Left forelimb (tissue), 1 donor: ENCODE data around the gene TSPAN13.
"Not testable (repeated sequence)": the region's sequence is repeated elsewhere in the genome, so short reads cannot be mapped to it uniquely, and the experiment has no call there.

ENCODE experiments used
- DNase-seq: peaks from one replicate; pipeline ENCODE4 v3.0.0-alpha.2; 2018; ENCODE audit warnings: low spot score

Gene TSPAN13

GRCh38 chr7:16740996-16741395 lies 12.6 kb upstream of the TSPAN13 start:
- DNase-seq: no peak

GRCh38 chr7:16741676-16742075 lies 11.9 kb upstream of the TSPAN13 start:
- DNase-seq: no peak

GRCh38 chr7:16742547-16742946 lies 11.0 kb upstream of the TSPAN13 start:
- no peak for DNase-seq

GRCh38 chr7:16743236-16743635 lies 10.3 kb upstream of the TSPAN13 start:
- DNase-seq: no peak

- no peak for DNase-seq
Observed at GRCh38 chr7:16744518-16745250, 8.9 kb upstream of the TSPAN13 start.

GRCh38 chr7:16745645-16746044 lies 7.9 kb upstream of the TSPAN13 start:
- no peak for DNase-seq

GRCh38 chr7:16747102-16747501 lies 6.5 kb upstream of the TSPAN13 start:
- DNase-seq: no peak

- peak; percentile 67 for DNase-seq
Observed at GRCh38 chr7:16753932-16754855, 639 bp downstream of the TSPAN13 start.

- DNase-seq: no peak
Observed at GRCh38 chr7:16754856-16755317, 1.3 kb downstream of the TSPAN13 start.

- DNase-seq: no peak
Observed at GRCh38 chr7:16755397-16755796, 1.8 kb downstream of the TSPAN13 start.

- DNase-seq: no peak
Observed at GRCh38 chr7:16758036-16758435, 4.5 kb downstream of the TSPAN13 start.

GRCh38 chr7:16758631-16759611 lies 5.4 kb downstream of the TSPAN13 start:
- DNase-seq: no peak

- no peak for DNase-seq
Observed at GRCh38 chr7:16759840-16760239, 6.3 kb downstream of the TSPAN13 start.

GRCh38 chr7:16762177-16762576 lies 8.6 kb downstream of the TSPAN13 start:
- DNase-seq: no peak

GRCh38 chr7:16764942-16765341 lies 11.4 kb downstream of the TSPAN13 start:
- DNase-seq: no peak

GRCh38 chr7:16765436-16765859 lies 11.9 kb downstream of the TSPAN13 start:
- no peak for DNase-seq

- not testable (repeated sequence) for DNase-seq
Observed at GRCh38 chr7:16769994-16770393, 16.4 kb downstream of the TSPAN13 start.

GRCh38 chr7:16770657-16771329 lies 17.2 kb downstream of the TSPAN13 start:
- DNase-seq: no peak

- no peak for DNase-seq
Observed at GRCh38 chr7:16773326-16773725, 19.8 kb downstream of the TSPAN13 start.

GRCh38 chr7:16773884-16774283 lies 20.3 kb downstream of the TSPAN13 start:
- no peak for DNase-seq

- DNase-seq: no peak
Observed at GRCh38 chr7:16774294-16774693, 20.7 kb downstream of the TSPAN13 start.
